ENCODE data around the gene GRM7.

DNA sequence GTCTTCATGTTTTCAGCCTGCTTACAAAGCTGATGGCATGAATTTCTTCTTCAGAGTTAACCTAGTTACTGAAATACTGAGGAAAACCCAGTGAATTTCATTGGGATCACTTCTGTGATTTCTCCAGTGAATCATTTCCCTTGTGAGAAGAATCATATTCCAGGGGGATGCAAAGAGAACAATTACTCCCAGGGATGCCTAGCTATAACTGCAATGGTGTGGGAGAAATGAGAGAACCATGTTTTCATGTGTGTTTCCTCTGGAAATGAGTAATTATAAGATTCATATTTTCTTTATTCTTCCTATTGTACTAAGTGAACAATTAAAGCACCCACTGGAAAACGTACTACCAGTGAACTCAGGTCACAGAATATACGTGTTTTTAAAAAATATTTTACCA lies 485.4 kb downstream of the GRM7 start:
- TF ChIP-seq, protein P1, sequence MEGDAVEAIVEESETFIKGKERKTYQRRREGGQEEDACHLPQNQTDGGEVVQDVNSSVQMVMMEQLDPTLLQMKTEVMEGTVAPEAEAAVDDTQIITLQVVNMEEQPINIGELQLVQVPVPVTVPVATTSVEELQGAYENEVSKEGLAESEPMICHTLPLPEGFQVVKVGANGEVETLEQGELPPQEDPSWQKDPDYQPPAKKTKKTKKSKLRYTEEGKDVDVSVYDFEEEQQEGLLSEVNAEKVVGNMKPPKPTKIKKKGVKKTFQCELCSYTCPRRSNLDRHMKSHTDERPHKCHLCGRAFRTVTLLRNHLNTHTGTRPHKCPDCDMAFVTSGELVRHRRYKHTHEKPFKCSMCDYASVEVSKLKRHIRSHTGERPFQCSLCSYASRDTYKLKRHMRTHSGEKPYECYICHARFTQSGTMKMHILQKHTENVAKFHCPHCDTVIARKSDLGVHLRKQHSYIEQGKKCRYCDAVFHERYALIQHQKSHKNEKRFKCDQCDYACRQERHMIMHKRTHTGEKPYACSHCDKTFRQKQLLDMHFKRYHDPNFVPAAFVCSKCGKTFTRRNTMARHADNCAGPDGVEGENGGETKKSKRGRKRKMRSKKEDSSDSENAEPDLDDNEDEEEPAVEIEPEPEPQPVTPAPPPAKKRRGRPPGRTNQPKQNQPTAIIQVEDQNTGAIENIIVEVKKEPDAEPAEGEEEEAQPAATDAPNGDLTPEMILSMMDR (IDR thresholded peaks at IDR 0.05; ENCODE audit: insufficient read depth, low read length), result no peak
- TF ChIP-seq POLR2AphosphoS5 (IDR thresholded peaks at IDR 0.05; ENCODE audit: low read depth) (no peak), SPI1 (IDR thresholded peaks at IDR 0.05; ENCODE audit: borderline replicate concordance, low read depth) (no peak), REST (IDR thresholded peaks at IDR 0.05; ENCODE audit: insufficient replicate concordance, low read depth) (no peak), GABPA (IDR thresholded peaks at IDR 0.05; ENCODE audit: low read depth) (no peak)

Data from HL-60 (cell line).